Mesenchymal stem cell (in vitro differentiated cells and primary cell): Measurements from ENCODE around the gene LMBR1.
"Not testable (repeated sequence)": the region's sequence is repeated elsewhere in the genome, so short reads cannot be mapped to it uniquely, and the experiment has no call there.

Source experiments
- DNase-seq: peaks from one replicate; pipeline ENCODE4 v3.0.0-alpha.2; 2013
- H2AFZ ChIP-seq: one replicate; pipeline ENCODE4 v1.6.1; 2013; ENCODE audit warnings: low read depth, mild to moderate bottlenecking, control low read depth, inconsistent platforms, low read length, moderate library complexity
- H2AK5ac ChIP-seq: 2 replicates; pipeline ENCODE4 v1.6.1; 2013; ENCODE audit warnings: low read length, moderate library complexity, mild to moderate bottlenecking, inconsistent platforms; ENCODE audit not compliant: severe bottlenecking
- H2BK120ac ChIP-seq: one replicate; pipeline ENCODE4 v1.6.1; 2013; ENCODE audit warnings: low read depth, mild to moderate bottlenecking, inconsistent platforms, low read length, moderate library complexity
- H2BK12ac ChIP-seq, 2 experiments: one replicate each; pipeline ENCODE4 v1.6.1; 2013; ENCODE audit warnings: inconsistent platforms in 2 of 2, low read length in 2 of 2, mild to moderate bottlenecking in 2 of 2, moderate library complexity in 2 of 2, control low read depth in 1 of 2
- H2BK15ac ChIP-seq: one replicate; pipeline ENCODE4 v1.6.1; 2013; ENCODE audit warnings: mild to moderate bottlenecking, low read depth, inconsistent platforms; ENCODE audit not compliant: poor library complexity, severe bottlenecking
- H2BK5ac ChIP-seq: 2 replicates; pipeline ENCODE4 v1.6.1; 2013; ENCODE audit warnings: low read depth, mild to moderate bottlenecking, low read length, control low read depth, inconsistent platforms; ENCODE audit not compliant: poor library complexity, severe bottlenecking
- H3K14ac ChIP-seq, 2 experiments: one replicate each; pipeline ENCODE4 v1.6.1; 2013; ENCODE audit warnings: inconsistent platforms in 2 of 2, low read length in 2 of 2, control low read depth in 1 of 2, mild to moderate bottlenecking in 1 of 2, moderate library complexity in 1 of 2
- H3K18ac ChIP-seq, 2 experiments: one replicate each; pipeline ENCODE4 v1.6.1; 2013; ENCODE audit warnings: inconsistent platforms in 2 of 2, low read length in 2 of 2, control low read depth in 1 of 2, low read depth in 1 of 2, mild to moderate bottlenecking in 1 of 2
- H3K23ac ChIP-seq, 2 experiments: one replicate each; pipeline ENCODE4 v1.6.1; 2013; ENCODE audit warnings: inconsistent platforms in 2 of 2, low read length in 2 of 2, mild to moderate bottlenecking in 2 of 2, moderate library complexity in 2 of 2, control low read depth in 1 of 2
- H3K27ac ChIP-seq: 2 replicates; pipeline ENCODE4 v1.5.1; 2013; ENCODE audit warnings: mild to moderate bottlenecking, moderate library complexity, low read length, control low read depth, inconsistent platforms; ENCODE audit not compliant: poor library complexity, severe bottlenecking
- H3K27me3 ChIP-seq, 2 experiments: 2 replicates each; pipeline versions ENCODE4 v1.6.1 to v1.7.0; 2013; ENCODE audit warnings: low read length in 2 of 2, mild to moderate bottlenecking in 2 of 2, moderate library complexity in 2 of 2, control low read depth in 1 of 2, inconsistent platforms in 1 of 2; ENCODE audit not compliant: control insufficient read depth in 1 of 2, insufficient read depth in 1 of 2
- H3K36me3 ChIP-seq, 2 experiments: 2 replicates each; pipeline versions ENCODE4 v1.6.1 to v1.7.0; 2013; ENCODE audit warnings: low read length in 2 of 2, control low read depth in 1 of 2, inconsistent platforms in 1 of 2, low read depth in 1 of 2, mild to moderate bottlenecking in 1 of 2; ENCODE audit not compliant: insufficient read depth in 2 of 2, control insufficient read depth in 1 of 2
- H3K4ac ChIP-seq, 2 experiments: one replicate each; pipeline ENCODE4 v1.6.1; 2013; ENCODE audit warnings: inconsistent platforms in 2 of 2, low read length in 2 of 2, mild to moderate bottlenecking in 2 of 2, moderate library complexity in 2 of 2, control low read depth in 1 of 2, low read depth in 1 of 2
- H3K4me1 ChIP-seq: 2 replicates; pipeline ENCODE4 v1.6.1; 2013; ENCODE audit warnings: low read depth, low read length, control low read depth; ENCODE audit not compliant: control insufficient read depth, insufficient read depth
- H3K4me2 ChIP-seq: 2 replicates; pipeline ENCODE4 v1.6.1; 2013; ENCODE audit warnings: low read length, mild to moderate bottlenecking, inconsistent platforms; ENCODE audit not compliant: poor library complexity, severe bottlenecking
- H3K4me3 ChIP-seq, 2 experiments: 2 replicates each; pipeline versions ENCODE4 v1.5.1 to v1.7.0; 2013; ENCODE audit warnings: low read length in 2 of 2, mild to moderate bottlenecking in 2 of 2, control low read depth in 1 of 2, low read depth in 1 of 2; ENCODE audit not compliant: insufficient read depth in 1 of 2
- H3K79me1 ChIP-seq: replicated peaks from 2 replicates; pipeline ENCODE4 v1.6.1; 2013; ENCODE audit warnings: mild to moderate bottlenecking, control low read depth, low read length, inconsistent platforms; ENCODE audit not compliant: poor library complexity, severe bottlenecking
- H3K9ac ChIP-seq: 2 replicates; pipeline ENCODE4 v1.7.0; 2013; ENCODE audit warnings: mild to moderate bottlenecking, low read length, moderate library complexity
- H3K9me3 ChIP-seq: 2 replicates; pipeline ENCODE4 v1.7.0; 2013; ENCODE audit warnings: mild to moderate bottlenecking, low read length; ENCODE audit not compliant: control insufficient read depth
- H4K8ac ChIP-seq: one replicate; pipeline ENCODE4 v1.6.1; 2013; ENCODE audit warnings: inconsistent platforms, mild to moderate bottlenecking, low read length, moderate library complexity
- H4K91ac ChIP-seq: one replicate; pipeline ENCODE4 v1.6.1; 2013; ENCODE audit warnings: mild to moderate bottlenecking, low read length, inconsistent platforms
- WGBS: methylation state at CpG from one replicate; pipeline ENCODE4 v1.1.7; 2013; ENCODE audit warnings: mixed read lengths; 5-methylcytosine and 5-hydroxymethylcytosine counted together

Gene LMBR1

DNA sequence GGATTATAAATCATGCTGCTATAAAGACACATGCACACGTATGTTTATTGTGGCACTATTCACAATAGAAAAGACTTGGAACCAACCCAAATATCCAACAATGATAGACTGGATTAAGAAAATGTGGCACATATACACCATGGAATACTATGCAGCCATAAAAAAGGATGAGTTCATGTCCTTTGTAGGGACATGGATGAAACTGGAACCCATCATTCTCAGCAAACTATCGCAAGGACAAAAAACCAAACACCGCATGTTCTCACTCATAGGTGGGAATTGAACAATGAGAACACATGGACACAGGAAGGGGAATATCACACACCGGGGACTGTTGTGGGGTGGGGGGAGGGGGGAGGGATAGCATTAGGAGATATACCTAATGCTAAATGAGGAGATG, 89.3 kb downstream of the LMBR1 start:
- not testable (repeated sequence) for H3K36me3 ChIP-seq, H3K9ac ChIP-seq, H3K27ac ChIP-seq, H2BK5ac ChIP-seq, H2BK12ac ChIP-seq, DNase-seq, H4K91ac ChIP-seq, H3K9me3 ChIP-seq, H2BK15ac ChIP-seq, H2AFZ ChIP-seq, H4K8ac ChIP-seq, H2BK120ac ChIP-seq, H2AK5ac ChIP-seq, H3K4ac ChIP-seq, H3K4me1 ChIP-seq, H3K14ac ChIP-seq, H3K4me3 ChIP-seq, H3K23ac ChIP-seq, H3K79me1 ChIP-seq, H3K27me3 ChIP-seq, H3K4me2 ChIP-seq, H3K18ac ChIP-seq
- WGBS: no CpG with 5 or more reads among the region's 4 CpGs

DNA sequence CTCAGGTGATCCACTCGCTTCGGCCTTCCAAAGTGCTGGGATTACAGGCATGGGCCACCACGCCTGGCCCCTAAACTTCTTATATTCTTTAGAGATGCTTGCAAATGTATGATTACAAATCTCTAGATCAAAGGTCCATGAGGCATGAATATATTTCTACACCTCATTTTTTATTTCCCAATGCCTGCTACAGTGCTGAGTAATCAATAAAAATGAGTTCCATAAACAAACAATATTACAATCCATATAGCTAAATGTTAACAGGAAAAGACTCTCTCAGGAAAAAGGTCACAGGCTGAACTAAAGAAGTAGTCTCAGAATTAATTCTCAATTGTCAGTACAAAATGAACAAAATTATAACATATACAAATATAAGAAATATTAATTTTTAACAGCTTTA, 90.8 kb downstream of the LMBR1 start:
- Histone ChIP-seq H3K4me3 (no peak overlapping the region), H3K27ac (no peak overlapping the region), H3K4me2 (peak overlapping the region; percentile 22), H3K9me3 (no peaks in the 10 kb centered on the region), H3K9ac (no peak overlapping the region), H2BK12ac (no peak overlapping the region), H3K23ac (no peak overlapping the region), H3K4me1 (no peaks in the 10 kb centered on the region), H3K27me3 (no peaks in the 10 kb centered on the region), H3K36me3 (peaks cover 0 to 2% of the 10 kb centered on the region in 2 experiments), H2BK5ac (no peak overlapping the region), H2BK120ac (no peak overlapping the region), H3K14ac (no peak overlapping the region), H4K8ac (no peak overlapping the region), H2AFZ (no peak overlapping the region), H3K18ac (no peak overlapping the region), H3K4ac (no peak overlapping the region), H2BK15ac (no peak overlapping the region), H4K91ac (no peak overlapping the region), H3K79me1 (peaks cover 5% of the 10 kb centered on the region), H2AK5ac (no peak overlapping the region)
- no CpG with 5 or more reads among the region's 3 CpGs for WGBS
- no peak for DNase-seq

DNA sequence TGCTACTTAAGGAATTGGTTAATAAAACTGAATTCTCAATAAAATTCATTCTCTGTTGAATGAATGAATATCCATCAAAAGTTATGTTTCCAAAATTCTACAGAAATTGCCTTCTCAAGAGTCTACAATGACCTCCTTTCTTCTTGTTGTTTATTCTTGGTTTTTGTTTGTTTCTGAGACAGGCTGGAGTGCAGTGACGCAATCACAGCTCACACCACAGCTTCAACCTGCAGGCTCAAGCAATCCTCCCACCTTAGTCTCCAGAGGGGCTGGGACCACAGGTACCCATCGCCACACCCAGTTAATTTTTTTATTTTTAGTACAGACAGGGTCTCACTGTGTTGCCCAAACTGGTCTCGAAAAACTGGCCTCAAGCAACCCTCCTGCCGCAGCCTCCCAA, 97.6 kb downstream of the LMBR1 start:
- WGBS: 100% methylated on average over 4 of the region's 4 CpGs

DNA sequence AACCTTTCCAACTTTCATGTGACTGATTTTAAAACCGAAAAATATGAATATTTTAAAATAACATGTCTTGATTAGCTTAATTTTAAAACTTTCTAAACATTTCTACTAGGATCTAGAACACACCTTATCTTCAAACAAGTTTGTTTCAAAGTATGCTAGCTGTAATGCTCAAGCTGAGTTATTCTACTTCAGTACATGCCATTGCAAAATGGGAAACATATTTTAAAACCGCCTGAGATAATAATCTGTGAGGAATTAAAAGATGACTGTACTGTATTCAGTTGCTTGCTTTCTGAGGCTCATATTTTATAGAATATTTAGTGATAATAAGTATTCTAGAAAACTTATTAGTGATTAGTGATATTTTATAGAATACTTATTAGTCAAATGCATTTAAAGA, 99.6 kb downstream of the LMBR1 start:
- H2BK12ac ChIP-seq: no peak overlapping the region
- H2BK15ac ChIP-seq: no peak overlapping the region
- WGBS: no CpG with 5 or more reads among the region's 2 CpGs
- H3K4me2 ChIP-seq: no peak overlapping the region
- DNase-seq: no peak
- no peak overlapping the region for H3K18ac ChIP-seq
- H2BK5ac ChIP-seq: no peak overlapping the region
- H4K91ac ChIP-seq: no peak overlapping the region
- H2AFZ ChIP-seq: no peak overlapping the region
- no peak overlapping the region for H3K4ac ChIP-seq
- H3K23ac ChIP-seq: no peak overlapping the region
- no peaks in the 10 kb centered on the region for H3K27me3 ChIP-seq
- H3K27ac ChIP-seq: no peak overlapping the region
- no peak overlapping the region for H3K14ac ChIP-seq
- no peaks in the 10 kb centered on the region for H3K9me3 ChIP-seq
- no peak overlapping the region for H3K9ac ChIP-seq
- H2AK5ac ChIP-seq: no peak overlapping the region
- H2BK120ac ChIP-seq: no peak overlapping the region
- H3K36me3 ChIP-seq: peaks cover 0 to 19% of the 10 kb centered on the region in 2 experiments
- H4K8ac ChIP-seq: no peak overlapping the region
- H3K79me1 ChIP-seq: peaks cover 7% of the 10 kb centered on the region
- H3K4me1 ChIP-seq: no peaks in the 10 kb centered on the region
- H3K4me3 ChIP-seq: no peak overlapping the region

More for the DNA sequence above, 97.6 kb downstream of the LMBR1 start:
- H3K14ac ChIP-seq: no peak overlapping the region
- H3K18ac ChIP-seq: no peak overlapping the region
- peaks cover 7% of the 10 kb centered on the region for H3K79me1 ChIP-seq
- no peak overlapping the region for H2AK5ac ChIP-seq
- H3K27me3 ChIP-seq: no peaks in the 10 kb centered on the region
- H2BK12ac ChIP-seq: no peak overlapping the region
- no peak overlapping the region for H2BK120ac ChIP-seq
- no peak overlapping the region for H4K91ac ChIP-seq
- H3K4me2 ChIP-seq: no peak overlapping the region
- no peak overlapping the region for H2AFZ ChIP-seq
- no peak overlapping the region for H2BK5ac ChIP-seq
- peaks cover 0 to 19% of the 10 kb centered on the region in 2 experiments for H3K36me3 ChIP-seq
- H3K9ac ChIP-seq: no peak overlapping the region
- H4K8ac ChIP-seq: no peak overlapping the region
- no peak overlapping the region for H3K4me3 ChIP-seq
- H3K27ac ChIP-seq: no peak overlapping the region
- no peaks in the 10 kb centered on the region for H3K4me1 ChIP-seq
- no peak for DNase-seq
- H3K23ac ChIP-seq: no peak overlapping the region
- no peak overlapping the region for H2BK15ac ChIP-seq
- H3K9me3 ChIP-seq: no peaks in the 10 kb centered on the region
- H3K4ac ChIP-seq: no peak overlapping the region
